T-helper 2 cell treated with Interferon-gamma antibody and Interleukin-4, amounts not matched to agents 5 μg/mL and 100 μg/mL, for 36 hours (primary cell): ENCODE measurements around the gene SRSF10.

Source experiments
- DNase-seq: peaks from one replicate; pipeline ENCODE4 v3.0.0; 2021; ENCODE audit warnings: low spot score
- H3K27ac Mint-ChIP-seq: one replicate; pipeline ENCODE4 v1.8.0; 2021; ENCODE audit warnings: mild to moderate bottlenecking, mixed read lengths
- H3K27me3 Mint-ChIP-seq: one replicate; pipeline ENCODE4 v1.8.0; 2021; ENCODE audit warnings: low read depth, mixed read lengths
- H3K36me3 Mint-ChIP-seq: one replicate; pipeline ENCODE4 v1.8.0; 2021; ENCODE audit warnings: low read depth, mixed read lengths
- H3K4me1 Mint-ChIP-seq: one replicate; pipeline ENCODE4 v1.8.0; 2021; ENCODE audit warnings: low read depth, mixed read lengths
- H3K4me3 Mint-ChIP-seq: one replicate; pipeline ENCODE4 v1.8.0; 2022; ENCODE audit warnings: mild to moderate bottlenecking, moderate library complexity, mixed read lengths
- H3K9me3 Mint-ChIP-seq: one replicate; pipeline ENCODE4 v1.8.0; 2021; ENCODE audit warnings: mixed read lengths

Gene SRSF10

DNA sequence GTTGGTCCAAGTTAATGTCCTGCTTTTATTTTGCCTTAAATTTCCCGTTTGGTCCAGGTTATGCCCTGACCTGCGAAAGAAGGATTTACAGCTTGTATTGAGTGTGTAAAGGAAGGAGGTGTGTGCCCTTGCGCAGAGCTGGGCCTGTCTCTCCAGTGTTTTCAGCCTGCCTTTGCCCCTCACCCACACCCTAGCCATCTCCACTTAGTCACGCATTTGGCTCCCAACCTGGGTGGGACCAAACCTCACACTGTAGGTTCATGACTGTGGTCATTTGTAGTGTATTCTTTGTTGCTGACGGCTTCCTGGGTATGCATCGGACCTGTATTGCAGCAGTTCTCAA, 572 bp upstream of the SRSF10 start:
- Mint-ChIP-seq H3K4me1 (peaks cover 34% of the 10 kb centered on the region), H3K9me3 (no peaks in the 10 kb centered on the region), H3K27ac (peak overlapping the region; percentile 95), H3K4me3 (peak overlapping the region; percentile 95), H3K36me3 (peaks cover 35% of the 10 kb centered on the region), H3K27me3 (no peaks in the 10 kb centered on the region)
- peak; percentile 46 for DNase-seq

DNA sequence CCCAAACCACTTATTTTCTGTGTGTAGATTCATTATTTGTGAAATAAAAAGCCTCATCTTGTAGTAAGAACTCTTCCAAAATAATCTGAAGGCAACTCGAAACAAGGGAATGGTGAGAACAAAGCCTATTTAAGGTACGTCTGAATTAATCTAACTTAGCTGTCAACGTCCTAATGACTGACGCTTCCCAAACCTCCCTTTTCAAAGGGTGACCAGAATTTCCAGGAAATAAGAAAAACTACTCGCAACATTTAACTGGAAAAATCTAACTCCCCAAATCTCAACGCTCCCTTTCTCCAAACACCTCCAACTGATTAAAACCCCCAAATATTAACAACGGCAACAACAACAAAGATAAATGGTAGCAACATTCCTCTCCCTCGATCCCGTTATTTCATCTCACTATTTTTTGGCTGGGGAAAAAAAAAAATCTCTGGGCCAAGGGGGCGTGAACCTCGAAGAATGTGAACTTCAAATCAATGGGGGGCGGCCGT, 693 bp downstream of the SRSF10 start:
- Mint-ChIP-seq H3K4me1 (peaks cover 41% of the 10 kb centered on the region), H3K9me3 (no peaks in the 10 kb centered on the region), H3K36me3 (peaks cover 42% of the 10 kb centered on the region), H3K4me3 (peak overlapping the region; percentile 95), H3K27ac (peak overlapping the region; percentile 92), H3K27me3 (no peaks in the 10 kb centered on the region)
- no peak for DNase-seq

DNA sequence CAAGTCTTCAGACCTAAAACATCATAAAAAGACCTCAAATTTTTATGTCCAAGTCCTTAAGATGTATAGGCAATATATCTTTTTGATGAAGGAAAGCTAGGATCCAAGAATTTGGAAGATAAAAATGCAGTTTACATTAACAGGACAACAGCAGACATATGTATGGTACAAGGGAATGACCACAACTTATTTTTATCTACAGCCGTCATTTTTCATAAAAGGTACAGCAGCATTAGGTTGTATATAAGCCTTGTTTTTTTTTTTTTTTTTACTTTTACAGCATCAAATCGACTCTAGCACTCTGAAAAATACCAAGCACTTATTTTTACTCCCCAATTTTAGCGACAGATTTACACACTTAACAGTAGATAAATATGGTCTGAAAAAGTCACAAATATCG, 1.3 kb downstream of the SRSF10 start:
- no peak for DNase-seq
- Mint-ChIP-seq H3K4me1 (peaks cover 46% of the 10 kb centered on the region), H3K27me3 (no peaks in the 10 kb centered on the region), H3K27ac (peak overlapping the region; percentile 92), H3K9me3 (no peaks in the 10 kb centered on the region), H3K36me3 (peaks cover 48% of the 10 kb centered on the region), H3K4me3 (peak overlapping the region; percentile 95)

DNA sequence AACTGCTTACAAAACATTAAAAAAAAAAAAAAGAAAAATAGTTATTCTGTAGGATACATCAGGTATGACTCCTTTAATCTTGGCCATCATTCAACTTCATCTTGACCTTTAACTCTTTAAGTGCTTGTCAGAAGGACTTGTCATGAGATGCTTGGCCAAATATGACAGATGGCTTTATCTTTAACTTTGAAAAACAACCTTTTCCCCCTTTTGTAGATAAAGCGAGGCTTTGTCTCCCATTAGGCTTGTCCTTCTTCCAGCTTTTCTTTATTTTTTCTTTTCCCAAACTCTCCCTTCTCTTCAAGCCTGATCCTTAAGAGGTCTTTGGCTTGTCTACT, 2.3 kb downstream of the SRSF10 start:
- peak overlapping the region; percentile 80 for H3K27ac Mint-ChIP-seq
- peak overlapping the region; percentile 95 for H3K4me3 Mint-ChIP-seq
- H3K9me3 Mint-ChIP-seq = no peaks in the 10 kb centered on the region
- peaks cover 49% of the 10 kb centered on the region for H3K4me1 Mint-ChIP-seq
- peaks cover 53% of the 10 kb centered on the region for H3K36me3 Mint-ChIP-seq
- no peak for DNase-seq
- H3K27me3 Mint-ChIP-seq = no peaks in the 10 kb centered on the region

DNA sequence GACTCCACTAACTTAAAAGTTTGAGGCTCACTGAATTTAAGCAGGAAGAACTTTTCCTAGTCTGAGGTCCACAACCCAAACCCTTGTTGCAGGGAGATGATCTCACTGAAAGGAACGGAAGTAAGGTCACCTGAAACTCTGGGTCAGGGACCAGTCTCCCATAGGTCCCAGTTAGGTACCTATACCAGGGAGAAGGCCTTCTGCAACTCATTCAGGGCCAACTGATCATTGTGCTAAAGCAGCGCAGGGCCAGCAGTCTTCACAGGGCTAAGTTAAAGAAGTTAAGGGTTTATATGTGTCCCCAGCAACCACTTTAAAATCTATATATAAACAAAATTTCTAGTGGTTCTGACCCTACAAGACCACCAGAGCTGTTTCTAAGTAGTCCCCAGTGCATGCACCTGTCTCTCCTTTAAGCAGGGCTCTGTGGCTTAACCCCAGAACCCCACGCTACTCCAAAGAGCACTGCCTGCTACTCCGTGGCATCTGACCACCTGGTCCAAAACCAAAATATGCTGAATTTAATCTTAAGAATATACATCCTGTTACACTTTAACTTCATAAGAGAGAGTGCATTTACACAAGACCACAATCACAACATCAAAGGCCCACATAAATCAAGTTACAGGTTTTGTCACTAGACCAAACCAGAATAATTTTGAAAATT, 2.8 kb downstream of the SRSF10 start:
- DNase-seq = no peak
- no peaks in the 10 kb centered on the region for H3K27me3 Mint-ChIP-seq
- H3K9me3 Mint-ChIP-seq = no peaks in the 10 kb centered on the region
- H3K36me3 Mint-ChIP-seq = peaks cover 54% of the 10 kb centered on the region
- H3K27ac Mint-ChIP-seq = peak overlapping the region; percentile 65
- H3K4me1 Mint-ChIP-seq = peaks cover 49% of the 10 kb centered on the region
- peak overlapping the region; percentile 95 for H3K4me3 Mint-ChIP-seq

DNA sequence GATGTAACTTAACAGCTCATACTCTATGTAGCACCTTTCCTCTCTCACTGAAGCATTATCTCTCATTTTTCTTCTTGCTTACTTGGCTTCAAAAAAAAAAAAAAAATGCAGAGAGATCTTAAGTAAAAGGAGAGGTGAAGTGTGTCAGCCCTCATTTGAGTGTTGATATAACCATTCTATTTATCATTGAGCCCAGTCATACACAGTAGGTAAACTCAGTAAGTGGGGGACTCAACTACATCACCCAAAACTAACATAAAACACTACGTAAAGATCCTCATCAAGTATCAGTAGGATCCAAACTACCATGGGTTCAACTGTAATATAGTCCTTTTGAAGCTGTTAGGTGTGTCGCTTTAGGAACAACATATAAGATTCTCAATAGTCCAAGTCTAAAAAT, 12.3 kb downstream of the SRSF10 start:
- Mint-ChIP-seq H3K27ac (peak overlapping the region; percentile 31), H3K36me3 (peaks cover 67% of the 10 kb centered on the region), H3K9me3 (no peaks in the 10 kb centered on the region), H3K4me3 (no peak overlapping the region), H3K4me1 (peaks cover 40% of the 10 kb centered on the region), H3K27me3 (no peaks in the 10 kb centered on the region)
- DNase-seq = no peak

DNA sequence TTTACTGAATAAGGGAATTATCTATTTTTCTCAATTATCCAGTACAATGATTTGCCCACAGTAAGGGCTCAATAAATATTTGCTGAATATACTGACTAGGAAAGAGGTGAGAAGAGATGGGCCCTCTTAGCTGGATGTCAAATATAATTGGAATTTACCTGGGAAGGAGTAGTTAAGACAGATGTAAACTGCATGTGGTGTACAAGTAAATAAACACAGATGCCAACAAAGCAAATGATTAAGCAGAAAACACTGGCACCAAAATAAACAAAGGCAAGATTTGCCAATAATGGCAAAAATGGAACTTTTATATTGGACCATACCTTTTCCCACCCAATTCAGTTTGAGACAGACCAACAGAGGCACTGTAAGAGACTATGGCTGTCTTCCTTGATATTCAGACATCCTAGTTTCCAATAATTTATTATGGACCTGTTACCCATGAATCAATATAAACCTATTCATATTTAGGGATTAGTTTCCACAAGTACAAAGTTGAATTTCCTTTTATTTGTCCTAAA, 13.1 kb downstream of the SRSF10 start:
- DNase-seq = no peak
- Mint-ChIP-seq H3K36me3 (peaks cover 70% of the 10 kb centered on the region), H3K4me1 (peaks cover 43% of the 10 kb centered on the region), H3K9me3 (no peaks in the 10 kb centered on the region), H3K4me3 (no peak overlapping the region), H3K27me3 (no peaks in the 10 kb centered on the region), H3K27ac (no peak overlapping the region)

DNA sequence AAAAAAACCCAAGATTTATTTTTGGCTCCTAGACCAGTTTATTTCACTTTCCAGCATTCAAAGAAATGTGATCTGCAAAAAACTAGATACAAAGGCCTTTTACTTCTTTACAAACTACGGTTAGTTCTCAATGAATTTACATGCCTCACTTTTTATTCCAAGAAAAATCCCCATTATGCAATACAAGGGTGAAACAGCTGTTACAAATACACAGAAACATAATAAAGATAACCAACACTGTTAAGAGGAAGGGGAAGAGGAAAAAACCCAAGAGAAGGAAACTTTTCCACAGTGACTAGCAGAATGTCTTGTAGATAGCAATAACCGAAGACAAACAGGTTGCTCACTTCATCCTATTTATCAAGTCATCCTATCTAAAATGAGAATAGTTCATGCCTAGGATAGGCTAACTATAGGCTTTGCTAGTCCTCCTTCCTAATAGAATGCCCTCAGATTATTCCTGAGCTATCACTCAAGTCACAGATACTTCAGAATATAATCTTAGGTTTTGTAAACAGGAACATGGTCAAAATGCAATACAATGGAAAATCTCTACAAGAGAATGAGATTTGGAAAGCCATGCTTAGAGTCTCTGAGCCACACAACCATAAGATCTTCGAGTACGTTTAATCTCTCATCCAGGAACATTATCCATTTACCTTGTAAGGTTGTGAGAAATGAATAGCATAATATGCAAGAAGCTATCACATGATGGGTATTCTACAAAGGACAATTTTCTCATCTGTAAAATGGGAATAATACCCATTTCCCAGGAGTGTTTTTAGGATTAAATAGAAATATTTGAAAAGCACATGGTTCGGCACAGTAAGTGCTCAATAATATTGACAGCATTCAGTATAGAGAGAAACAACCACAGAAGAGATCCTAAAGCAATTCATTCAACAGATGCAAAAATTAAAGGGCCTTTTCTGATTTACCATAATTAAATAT, 15.1 kb downstream of the SRSF10 start:
- Mint-ChIP-seq H3K27ac (peak overlapping the region; percentile 75), H3K27me3 (no peaks in the 10 kb centered on the region), H3K36me3 (peaks cover 79% of the 10 kb centered on the region), H3K9me3 (no peaks in the 10 kb centered on the region), H3K4me1 (peaks cover 48% of the 10 kb centered on the region), H3K4me3 (peak overlapping the region; percentile 14)
- no peak for DNase-seq

DNA sequence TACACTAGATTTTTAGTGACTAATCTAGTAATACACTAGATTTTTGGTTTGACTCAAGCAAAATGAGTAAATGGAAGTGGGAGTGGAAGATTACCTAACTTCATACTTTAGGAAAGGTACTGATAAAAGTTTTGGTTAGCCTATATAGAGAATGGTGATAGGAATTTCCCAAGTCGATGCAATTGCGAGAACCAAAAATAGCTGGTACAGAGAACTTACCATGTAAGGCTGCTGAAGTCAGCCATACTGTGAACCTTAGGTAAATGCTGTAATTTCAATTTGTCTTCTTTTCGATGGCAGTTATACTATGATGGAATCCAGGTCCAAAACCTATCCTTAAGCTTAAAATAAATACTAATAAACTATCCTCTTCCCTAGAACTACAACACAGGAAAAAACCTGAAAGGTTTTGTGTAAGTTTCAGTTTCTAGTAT, 15.9 kb downstream of the SRSF10 start:
- Mint-ChIP-seq H3K27ac (peak overlapping the region; percentile 75), H3K36me3 (peaks cover 76% of the 10 kb centered on the region), H3K9me3 (no peaks in the 10 kb centered on the region), H3K27me3 (no peaks in the 10 kb centered on the region), H3K4me1 (peaks cover 46% of the 10 kb centered on the region), H3K4me3 (peak overlapping the region; percentile 14)
- DNase-seq = no peak

DNA sequence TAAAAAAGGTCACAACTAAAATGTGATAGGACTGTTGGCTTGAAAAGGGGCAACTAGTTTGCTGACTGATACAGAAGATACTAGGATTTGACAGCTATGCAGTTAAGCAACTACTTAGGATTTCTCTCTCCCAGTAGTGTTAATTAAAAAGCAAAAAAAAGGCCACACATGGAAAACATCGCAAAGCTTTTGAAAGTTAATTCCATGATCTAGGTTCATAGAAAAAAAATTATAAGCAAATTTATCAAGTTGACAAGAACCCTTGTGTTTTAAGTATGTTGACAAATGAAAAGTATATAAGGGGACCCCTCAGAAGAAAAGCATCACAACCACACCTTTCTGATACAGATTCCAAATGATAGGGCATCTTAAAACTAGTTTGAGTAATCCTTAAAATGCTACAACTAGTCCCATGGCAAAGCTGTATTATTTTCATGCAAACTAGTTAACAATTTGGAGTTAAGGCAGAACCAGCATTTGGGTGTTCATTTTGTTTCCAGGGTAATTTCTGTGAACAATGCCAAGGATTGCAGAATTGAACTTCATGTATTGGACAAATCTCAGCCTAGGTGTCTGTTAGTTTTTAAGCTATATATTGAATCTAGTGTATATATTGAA, 16.4 kb downstream of the SRSF10 start:
- Mint-ChIP-seq H3K36me3 (peaks cover 75% of the 10 kb centered on the region), H3K4me3 (peak overlapping the region; percentile 3), H3K4me1 (peaks cover 48% of the 10 kb centered on the region), H3K9me3 (no peaks in the 10 kb centered on the region), H3K27ac (peak overlapping the region; percentile 75), H3K27me3 (no peaks in the 10 kb centered on the region)
- DNase-seq = no peak

DNA sequence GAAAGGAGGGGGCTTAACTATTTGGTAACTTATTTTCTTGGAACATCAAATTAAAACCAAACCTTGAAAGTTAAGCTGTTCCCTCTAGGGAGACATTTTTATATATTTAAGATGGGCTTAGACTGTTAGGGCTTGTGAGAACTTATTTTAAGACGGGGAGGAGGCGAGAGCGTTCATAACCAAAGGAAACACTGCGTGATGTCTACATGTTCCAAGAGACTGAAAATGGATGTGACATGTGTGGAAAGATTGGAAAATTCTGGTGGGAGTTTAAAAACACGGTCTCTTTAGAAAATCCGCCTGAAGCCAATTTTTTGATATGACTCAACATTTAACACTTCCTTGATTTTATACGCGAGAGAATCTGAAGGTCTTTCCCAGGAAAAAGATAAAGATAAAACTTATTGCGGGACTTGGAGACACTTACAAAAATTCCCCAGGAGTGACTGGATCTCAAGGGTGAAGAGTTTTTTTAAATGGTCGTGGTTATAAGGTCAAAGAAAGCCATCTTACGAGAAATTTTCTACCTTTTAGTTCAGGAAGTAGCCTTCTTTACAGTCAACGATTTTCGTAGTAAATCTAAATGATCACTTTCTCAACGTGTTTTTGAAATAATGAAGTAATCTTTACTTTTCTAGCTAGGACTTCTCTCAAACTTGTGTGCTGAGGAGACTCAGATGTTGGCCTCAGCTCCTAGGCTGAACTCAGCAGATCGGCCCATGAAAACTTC, 19.7 kb downstream of the SRSF10 start:
- DNase-seq = no peak
- no peaks in the 10 kb centered on the region for H3K9me3 Mint-ChIP-seq
- peak overlapping the region; percentile 100 for H3K27ac Mint-ChIP-seq
- peaks cover 44% of the 10 kb centered on the region for H3K4me1 Mint-ChIP-seq
- peak overlapping the region; percentile 100 for H3K4me3 Mint-ChIP-seq
- no peaks in the 10 kb centered on the region for H3K27me3 Mint-ChIP-seq
- peaks cover 52% of the 10 kb centered on the region for H3K36me3 Mint-ChIP-seq

DNA sequence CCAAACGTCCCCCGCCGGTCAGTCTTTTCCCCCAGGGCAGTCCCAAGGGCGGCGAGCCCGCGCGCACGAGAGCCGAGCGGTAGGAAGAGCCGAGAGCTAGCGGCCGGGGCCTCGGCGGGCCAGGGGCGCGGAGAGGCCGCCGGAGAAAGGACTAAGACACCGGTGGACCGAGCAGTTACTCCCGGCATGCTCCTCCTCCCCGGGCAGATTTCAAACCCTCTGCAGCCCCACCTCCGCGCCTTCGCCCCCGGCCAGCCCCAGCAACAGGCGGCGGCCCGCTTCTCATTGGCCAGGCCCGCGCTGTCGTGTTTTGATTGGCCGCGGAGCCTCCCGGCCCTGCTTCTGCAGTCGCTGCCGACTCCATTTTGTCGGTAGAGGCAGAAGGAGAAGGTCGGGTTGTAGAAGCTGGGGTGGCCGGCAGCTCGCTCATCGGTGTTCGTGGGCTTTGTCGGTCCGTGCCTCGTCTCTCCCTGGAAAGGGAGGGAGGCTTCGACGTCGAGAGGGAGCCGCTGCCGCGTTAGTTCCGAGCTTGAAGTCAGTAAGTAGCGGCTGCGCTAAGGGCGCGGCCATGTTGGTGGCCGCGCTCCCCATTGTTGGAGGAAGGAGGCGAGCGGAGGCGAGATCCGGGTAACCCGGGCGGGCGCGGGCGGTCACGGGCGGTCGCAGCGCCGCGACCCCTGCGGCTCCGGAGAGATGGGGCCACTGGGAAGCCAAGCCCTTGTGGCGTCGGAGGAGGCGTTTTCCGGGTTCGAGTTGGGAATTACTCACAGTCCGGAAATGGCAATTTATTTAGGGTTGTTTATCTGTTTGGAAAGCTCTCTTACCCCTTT, 20.5 kb downstream of the SRSF10 start, which contains the start of gene PNRC2:
Gene PNRC2 (plus strand): TSS at position 368 of the 830 bp plus-strand sequence. CDS start 1,630 bp downstream, outside the sequence.
- H3K27ac Mint-ChIP-seq = peak within 1 kb of the TSS; percentile 100
- H3K9me3 Mint-ChIP-seq = no peaks in the 10 kb centered on the region
- peaks cover 46% of the 10 kb centered on the region for H3K36me3 Mint-ChIP-seq
- peak within 1 kb of the TSS; percentile 100 for H3K4me3 Mint-ChIP-seq
- peaks cover 44% of the 10 kb centered on the region for H3K4me1 Mint-ChIP-seq
- DNase-seq = peak; percentile 96
- H3K27me3 Mint-ChIP-seq = no peaks in the 10 kb centered on the region
